Activated CD4-positive, alpha-beta T cell treated with anti-CD3 and anti-CD28 coated beads for 36 hours (primary cell): ENCODE measurements around the gene HOMER2. TPM values are rescaled to one million over a fixed set of nuclear protein-coding genes. Genes with fewer than 3 reads are reported as not detected.

Experiments
- ATAC-seq: fragments of 200-7000 bp; cut with Tn5 transposase; one replicate; pipeline ENCODE4 v1.10.0; 2021; ENCODE audit warnings: mild to moderate bottlenecking, moderate library complexity
- CTCF ChIA-PET: fragments of 350-600 bp; sonication (Branson Sonifier 250); formaldehyde crosslinking; loops from one replicate; lab custom pipeline; 2021; ENCODE audit warnings: antibody characterized with exemption; lab: Charles Lee
- POLR2A ChIA-PET: fragments of 350-600 bp; sonication (Branson Sonifier 250); formaldehyde crosslinking; loops from one replicate; lab custom pipeline; 2021; ENCODE audit warnings: antibody characterized with exemption, inconsistent platforms; lab: Charles Lee
- DNase-seq: peaks from one replicate; pipeline ENCODE4 v3.0.0-alpha.2; 2020
- H3K27ac Mint-ChIP-seq: one replicate; pipeline ENCODE4 v1.8.0; 2021; ENCODE audit warnings: mixed read lengths
- H3K27me3 Mint-ChIP-seq: one replicate; pipeline ENCODE4 v1.8.0; 2021; ENCODE audit warnings: mixed read lengths
- H3K36me3 Mint-ChIP-seq: one replicate; pipeline ENCODE4 v1.8.0; 2021; ENCODE audit warnings: low read depth, mixed read lengths
- H3K4me1 Mint-ChIP-seq: one replicate; pipeline ENCODE4 v1.8.0; 2021; ENCODE audit warnings: mixed read lengths
- H3K4me3 Mint-ChIP-seq: one replicate; pipeline ENCODE4 v1.8.0; 2021; ENCODE audit warnings: mild to moderate bottlenecking, moderate library complexity, mixed read lengths
- H3K9me3 Mint-ChIP-seq: one replicate; pipeline ENCODE4 v1.8.0; 2021; ENCODE audit warnings: low read depth, mixed read lengths
- intact Hi-C, 2 experiments: fragments of 100-400 bp; cut with DNase I in 1 of 2; cut with micrococcal nuclease in 1 of 2; formaldehyde crosslinking; loops; one replicate each; pipeline versions ENCODE4 v1.14.2 to v1.15.1; 2022 to 2024; cut with DNase I, micrococcal nuclease
- total RNA-seq, 2 experiments: library from RNA; stranded (reverse); gene quantifications; one replicate each; pipeline ENCODE4 v1.2.3, GENCODE V29; 2021

Gene HOMER2
- total RNA-seq, 2 experiments from 2014 or later = 3.5 to 4.6 TPM

GRCh38 chr15:82963471-82964341 is 11.2 kb upstream of the HOMER2 start:
- H3K4me1 Mint-ChIP-seq = peaks cover 9% of the 10 kb centered on the region
- H3K9me3 Mint-ChIP-seq = no peaks in the 10 kb centered on the region
- H3K27me3 Mint-ChIP-seq = no peaks in the 10 kb centered on the region
- no peaks in the 10 kb centered on the region for H3K36me3 Mint-ChIP-seq
- DNase-seq (no peak), ATAC-seq (no peak)
- ChIA-PET POLR2A (no interaction called here), CTCF (interaction anchor here (1.0 kb wide), 1 partner anchor 10 kb away, joined by 3 read pairs; no protein-coding TSS in a partner anchor)
- H3K27ac Mint-ChIP-seq = no peak overlapping the region
- no peak overlapping the region for H3K4me3 Mint-ChIP-seq
- intact Hi-C loops = no loop called here

- Mint-ChIP-seq H3K27me3 (no peaks in the 10 kb centered on the region), H3K4me1 (no peaks in the 10 kb centered on the region), H3K27ac (no peak overlapping the region), H3K36me3 (no peaks in the 10 kb centered on the region), H3K9me3 (no peaks in the 10 kb centered on the region), H3K4me3 (no peak overlapping the region)
- intact Hi-C loops = no loop called here
- ATAC-seq (no peak), DNase-seq (no peak)
- ChIA-PET CTCF (interaction anchor here (0.8 kb wide), 1 partner anchor 108 kb away, joined by 3 read pairs; no protein-coding TSS in a partner anchor), POLR2A (no interaction called here)
These were observed 8.2 kb upstream of the HOMER2 start for GRCh38 chr15:82960766-82961165.

- ChIA-PET POLR2A (no interaction called here), CTCF (no interaction called here)
- H3K4me3 Mint-ChIP-seq = no peak overlapping the region
- ATAC-seq = no peak
- no peaks in the 10 kb centered on the region for H3K27me3 Mint-ChIP-seq
- no peaks in the 10 kb centered on the region for H3K4me1 Mint-ChIP-seq
- intact Hi-C loops = no loop called here
- H3K36me3 Mint-ChIP-seq = no peaks in the 10 kb centered on the region
- H3K9me3 Mint-ChIP-seq = no peaks in the 10 kb centered on the region
- no peak overlapping the region for H3K27ac Mint-ChIP-seq
- DNase-seq = no peak
These were observed 6.9 kb upstream of the HOMER2 start for GRCh38 chr15:82959423-82959822.

- DNase-seq = no peak
- Mint-ChIP-seq H3K36me3 (no peaks in the 10 kb centered on the region), H3K9me3 (no peaks in the 10 kb centered on the region), H3K27me3 (no peaks in the 10 kb centered on the region), H3K27ac (no peak overlapping the region), H3K4me3 (no peak overlapping the region), H3K4me1 (no peaks in the 10 kb centered on the region)
- intact Hi-C loops = no loop called here
- POLR2A ChIA-PET = no interaction called here
- no peak for ATAC-seq
- CTCF ChIA-PET = interaction anchor here (1.1 kb wide), 1 partner anchor 11 kb away, joined by 3 read pairs; no protein-coding TSS in a partner anchor
These were observed 6.1 kb upstream of the HOMER2 start for GRCh38 chr15:82958638-82959037.

- ATAC-seq (peak; percentile 67), DNase-seq (no peak)
- ChIA-PET CTCF (no interaction called here), POLR2A (no interaction called here)
- Mint-ChIP-seq H3K4me1 (peaks cover 2% of the 10 kb centered on the region), H3K27me3 (peaks cover 15% of the 10 kb centered on the region), H3K27ac (peak overlapping the region; percentile 65), H3K4me3 (peak overlapping the region; percentile 67), H3K9me3 (no peaks in the 10 kb centered on the region), H3K36me3 (no peaks in the 10 kb centered on the region)
- intact Hi-C loops = loop anchor here in 1 of 2 experiments (1.0 to 5.0 kb wide), 4 partner anchors 35 to 141 kb away; partner anchors contain the start of gene RAMAC
These were observed 905 bp downstream of the HOMER2 start for GRCh38 chr15:82951472-82952157.

- intact Hi-C loops = loop anchor here in 1 of 2 experiments (2.0 to 5.0 kb wide), 3 partner anchors 51 to 140 kb away; no protein-coding TSS in a partner anchor
- peak; percentile 53 for ATAC-seq
- no peak overlapping the region for H3K4me3 Mint-ChIP-seq
- no peak overlapping the region for H3K27ac Mint-ChIP-seq
- CTCF ChIA-PET = no interaction called here
- H3K27me3 Mint-ChIP-seq = peaks cover 19% of the 10 kb centered on the region
- DNase-seq = peak; percentile 28
- no peaks in the 10 kb centered on the region for H3K9me3 Mint-ChIP-seq
- H3K4me1 Mint-ChIP-seq = peaks cover 2% of the 10 kb centered on the region
- POLR2A ChIA-PET = interaction anchor here (0.6 to 0.8 kb wide), 2 partner anchors 33 to 63 kb away, joined by 4 to 5 read pairs; no protein-coding TSS in a partner anchor
- H3K36me3 Mint-ChIP-seq = no peaks in the 10 kb centered on the region
These were observed 1.7 kb downstream of the HOMER2 start for GRCh38 chr15:82950746-82951370.

GRCh38 chr15:82950295-82950694 is 2.2 kb downstream of the HOMER2 start:
- H3K4me3 Mint-ChIP-seq = no peak overlapping the region
- DNase-seq (no peak), ATAC-seq (peak; percentile 23)
- H3K9me3 Mint-ChIP-seq = no peaks in the 10 kb centered on the region
- intact Hi-C loops = loop anchor here in 1 of 2 experiments (2.0 to 5.0 kb wide), 3 partner anchors 52 to 139 kb away; no protein-coding TSS in a partner anchor
- peaks cover 19% of the 10 kb centered on the region for H3K27me3 Mint-ChIP-seq
- ChIA-PET POLR2A (interaction anchor here (0.8 kb wide), 1 partner anchor 63 kb away, joined by 5 read pairs; no protein-coding TSS in a partner anchor), CTCF (no interaction called here)
- H3K36me3 Mint-ChIP-seq = no peaks in the 10 kb centered on the region
- peaks cover 2% of the 10 kb centered on the region for H3K4me1 Mint-ChIP-seq
- H3K27ac Mint-ChIP-seq = no peak overlapping the region

GRCh38 chr15:82946155-82946701 is 6.3 kb downstream of the HOMER2 start:
- ATAC-seq (no peak), DNase-seq (no peak)
- Mint-ChIP-seq H3K36me3 (no peaks in the 10 kb centered on the region), H3K4me1 (no peaks in the 10 kb centered on the region), H3K4me3 (no peak overlapping the region), H3K27ac (no peak overlapping the region), H3K27me3 (peaks cover 16% of the 10 kb centered on the region), H3K9me3 (no peaks in the 10 kb centered on the region)
- intact Hi-C loops = no loop called here
- CTCF ChIA-PET = interaction anchor here (0.8 kb wide), 1 partner anchor 54 kb away, joined by 3 read pairs; no protein-coding TSS in a partner anchor
- POLR2A ChIA-PET = no interaction called here

GRCh38 chr15:82945326-82945725 is 7.2 kb downstream of the HOMER2 start:
- DNase-seq (no peak), ATAC-seq (no peak)
- CTCF ChIA-PET = interaction anchor here (0.6 to 0.8 kb wide), 2 partner anchors 12 to 55 kb away, joined by 3 to 4 read pairs; no protein-coding TSS in a partner anchor
- intact Hi-C loops = no loop called here
- POLR2A ChIA-PET = no interaction called here
- Mint-ChIP-seq H3K27ac (no peak overlapping the region), H3K36me3 (no peaks in the 10 kb centered on the region), H3K4me1 (no peaks in the 10 kb centered on the region), H3K4me3 (no peak overlapping the region), H3K27me3 (peaks cover 16% of the 10 kb centered on the region), H3K9me3 (no peaks in the 10 kb centered on the region)

- ATAC-seq (no peak), DNase-seq (no peak)
- Mint-ChIP-seq H3K36me3 (no peaks in the 10 kb centered on the region), H3K9me3 (no peaks in the 10 kb centered on the region), H3K27me3 (peaks cover 16% of the 10 kb centered on the region), H3K4me1 (no peaks in the 10 kb centered on the region), H3K4me3 (no peak overlapping the region), H3K27ac (no peak overlapping the region)
- intact Hi-C loops = no loop called here
- POLR2A ChIA-PET = no interaction called here
- CTCF ChIA-PET = interaction anchor here (0.6 kb wide), 1 partner anchor 12 kb away, joined by 4 read pairs; no protein-coding TSS in a partner anchor
These were observed 7.7 kb downstream of the HOMER2 start for GRCh38 chr15:82944821-82945220.

- ATAC-seq = no peak
- intact Hi-C loops = no loop called here
- Mint-ChIP-seq H3K27ac (no peak overlapping the region), H3K27me3 (peaks cover 17% of the 10 kb centered on the region), H3K4me3 (no peak overlapping the region), H3K36me3 (no peaks in the 10 kb centered on the region), H3K9me3 (no peaks in the 10 kb centered on the region), H3K4me1 (no peaks in the 10 kb centered on the region)
- POLR2A ChIA-PET = no interaction called here
- DNase-seq = no peak
- CTCF ChIA-PET = interaction anchor here (0.6 to 1.9 kb wide), 2 partner anchors 12 to 156 kb away, joined by 3 to 4 read pairs; no protein-coding TSS in a partner anchor
These were observed 8.5 kb downstream of the HOMER2 start for GRCh38 chr15:82944056-82944455.
